ENCODE data around the gene STIM2.
"Not testable (repeated sequence)": the region's sequence is repeated elsewhere in the genome, so short reads cannot be mapped to it uniquely, and the experiment has no call there.

DNA sequence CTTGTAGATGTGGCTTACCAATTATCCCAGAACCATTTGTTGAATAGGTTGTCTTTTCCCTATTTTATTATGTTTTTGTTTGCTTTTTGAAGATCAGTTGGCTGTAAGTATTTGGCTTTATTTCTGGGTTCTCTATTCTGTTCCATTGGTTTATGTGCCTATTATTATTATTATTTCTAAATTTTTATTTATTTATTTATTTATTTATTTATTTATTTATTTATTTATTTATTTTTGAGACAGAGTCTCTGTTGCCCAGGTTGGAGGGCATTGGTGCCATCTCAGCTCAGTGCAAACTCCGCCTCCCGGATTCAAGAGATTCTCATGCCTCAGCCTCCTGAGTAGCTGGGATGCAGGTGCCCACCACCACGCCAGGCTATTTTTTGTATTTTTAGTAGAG lies 174.5 kb downstream of the STIM2 start:
- TF ChIP-seq, protein P1, sequence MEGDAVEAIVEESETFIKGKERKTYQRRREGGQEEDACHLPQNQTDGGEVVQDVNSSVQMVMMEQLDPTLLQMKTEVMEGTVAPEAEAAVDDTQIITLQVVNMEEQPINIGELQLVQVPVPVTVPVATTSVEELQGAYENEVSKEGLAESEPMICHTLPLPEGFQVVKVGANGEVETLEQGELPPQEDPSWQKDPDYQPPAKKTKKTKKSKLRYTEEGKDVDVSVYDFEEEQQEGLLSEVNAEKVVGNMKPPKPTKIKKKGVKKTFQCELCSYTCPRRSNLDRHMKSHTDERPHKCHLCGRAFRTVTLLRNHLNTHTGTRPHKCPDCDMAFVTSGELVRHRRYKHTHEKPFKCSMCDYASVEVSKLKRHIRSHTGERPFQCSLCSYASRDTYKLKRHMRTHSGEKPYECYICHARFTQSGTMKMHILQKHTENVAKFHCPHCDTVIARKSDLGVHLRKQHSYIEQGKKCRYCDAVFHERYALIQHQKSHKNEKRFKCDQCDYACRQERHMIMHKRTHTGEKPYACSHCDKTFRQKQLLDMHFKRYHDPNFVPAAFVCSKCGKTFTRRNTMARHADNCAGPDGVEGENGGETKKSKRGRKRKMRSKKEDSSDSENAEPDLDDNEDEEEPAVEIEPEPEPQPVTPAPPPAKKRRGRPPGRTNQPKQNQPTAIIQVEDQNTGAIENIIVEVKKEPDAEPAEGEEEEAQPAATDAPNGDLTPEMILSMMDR (IDR thresholded peaks at IDR 0.05) = not testable (repeated sequence)
- not testable (repeated sequence) for TF ChIP-seq POLR2AphosphoS5, TCF7L2 (IDR thresholded peaks at IDR 0.05; ENCODE audit: low read depth, low read length)
- TF ChIP-seq, protein P2, sequence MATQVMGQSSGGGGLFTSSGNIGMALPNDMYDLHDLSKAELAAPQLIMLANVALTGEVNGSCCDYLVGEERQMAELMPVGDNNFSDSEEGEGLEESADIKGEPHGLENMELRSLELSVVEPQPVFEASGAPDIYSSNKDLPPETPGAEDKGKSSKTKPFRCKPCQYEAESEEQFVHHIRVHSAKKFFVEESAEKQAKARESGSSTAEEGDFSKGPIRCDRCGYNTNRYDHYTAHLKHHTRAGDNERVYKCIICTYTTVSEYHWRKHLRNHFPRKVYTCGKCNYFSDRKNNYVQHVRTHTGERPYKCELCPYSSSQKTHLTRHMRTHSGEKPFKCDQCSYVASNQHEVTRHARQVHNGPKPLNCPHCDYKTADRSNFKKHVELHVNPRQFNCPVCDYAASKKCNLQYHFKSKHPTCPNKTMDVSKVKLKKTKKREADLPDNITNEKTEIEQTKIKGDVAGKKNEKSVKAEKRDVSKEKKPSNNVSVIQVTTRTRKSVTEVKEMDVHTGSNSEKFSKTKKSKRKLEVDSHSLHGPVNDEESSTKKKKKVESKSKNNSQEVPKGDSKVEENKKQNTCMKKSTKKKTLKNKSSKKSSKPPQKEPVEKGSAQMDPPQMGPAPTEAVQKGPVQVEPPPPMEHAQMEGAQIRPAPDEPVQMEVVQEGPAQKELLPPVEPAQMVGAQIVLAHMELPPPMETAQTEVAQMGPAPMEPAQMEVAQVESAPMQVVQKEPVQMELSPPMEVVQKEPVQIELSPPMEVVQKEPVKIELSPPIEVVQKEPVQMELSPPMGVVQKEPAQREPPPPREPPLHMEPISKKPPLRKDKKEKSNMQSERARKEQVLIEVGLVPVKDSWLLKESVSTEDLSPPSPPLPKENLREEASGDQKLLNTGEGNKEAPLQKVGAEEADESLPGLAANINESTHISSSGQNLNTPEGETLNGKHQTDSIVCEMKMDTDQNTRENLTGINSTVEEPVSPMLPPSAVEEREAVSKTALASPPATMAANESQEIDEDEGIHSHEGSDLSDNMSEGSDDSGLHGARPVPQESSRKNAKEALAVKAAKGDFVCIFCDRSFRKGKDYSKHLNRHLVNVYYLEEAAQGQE (IDR thresholded peaks at IDR 0.05; ENCODE audit: insufficient read depth in 1 of 2, low read depth in 2 of 2, low read length in 1 of 2) = not testable (repeated sequence)

All from Panc1 (cell line).